Activated CD4-positive, alpha-beta T cell treated with anti-CD3 and anti-CD28 coated beads for 36 hours (primary cell): Measurements from ENCODE around the gene SMC2. TPM values are rescaled to one million over a fixed set of nuclear protein-coding genes. Genes with fewer than 3 reads are reported as not detected.

Experiments used
- ATAC-seq: fragments of 200-7000 bp; cut with Tn5 transposase; one replicate; pipeline ENCODE4 v1.10.0; 2021; ENCODE audit warnings: mild to moderate bottlenecking, moderate library complexity
- CTCF ChIA-PET: fragments of 350-600 bp; sonication (Branson Sonifier 250); formaldehyde crosslinking; loops from one replicate; lab custom pipeline; 2021; ENCODE audit warnings: antibody characterized with exemption; lab: Charles Lee
- POLR2A ChIA-PET: fragments of 350-600 bp; sonication (Branson Sonifier 250); formaldehyde crosslinking; loops from one replicate; lab custom pipeline; 2021; ENCODE audit warnings: antibody characterized with exemption, inconsistent platforms; lab: Charles Lee
- DNase-seq: peaks from one replicate; pipeline ENCODE4 v3.0.0-alpha.2; 2020
- H3K27ac Mint-ChIP-seq: one replicate; pipeline ENCODE4 v1.8.0; 2021; ENCODE audit warnings: mixed read lengths
- H3K27me3 Mint-ChIP-seq: one replicate; pipeline ENCODE4 v1.8.0; 2021; ENCODE audit warnings: mixed read lengths
- H3K36me3 Mint-ChIP-seq: one replicate; pipeline ENCODE4 v1.8.0; 2021; ENCODE audit warnings: low read depth, mixed read lengths
- H3K4me1 Mint-ChIP-seq: one replicate; pipeline ENCODE4 v1.8.0; 2021; ENCODE audit warnings: mixed read lengths
- H3K4me3 Mint-ChIP-seq: one replicate; pipeline ENCODE4 v1.8.0; 2021; ENCODE audit warnings: mild to moderate bottlenecking, moderate library complexity, mixed read lengths
- H3K9me3 Mint-ChIP-seq: one replicate; pipeline ENCODE4 v1.8.0; 2021; ENCODE audit warnings: low read depth, mixed read lengths
- intact Hi-C, 2 experiments: fragments of 100-400 bp; cut with DNase I in 1 of 2; cut with micrococcal nuclease in 1 of 2; formaldehyde crosslinking; loops; one replicate each; pipeline versions ENCODE4 v1.14.2 to v1.15.1; 2022 to 2024; cut with DNase I, micrococcal nuclease
- total RNA-seq, 2 experiments: library from RNA; stranded (reverse); gene quantifications; one replicate each; pipeline ENCODE4 v1.2.3, GENCODE V29; 2021

SMC2 gene
- total RNA-seq, 2 experiments from 2014 or later, result 78.4 to 84.5 TPM

GRCh38 chr9:104177676-104178075 is 83.6 kb downstream of the SMC2 start:
- ChIA-PET CTCF (no interaction called here), POLR2A (no interaction called here)
- H3K4me3 Mint-ChIP-seq, result no peak overlapping the region
- intact Hi-C loops, result loop anchor here in 1 of 2 experiments (2.0 to 10.0 kb wide), 2 partner anchors 207 to 565 kb away; no protein-coding TSS in a partner anchor
- H3K27ac Mint-ChIP-seq, result no peak overlapping the region
- no peaks in the 10 kb centered on the region for H3K4me1 Mint-ChIP-seq
- no peaks in the 10 kb centered on the region for H3K36me3 Mint-ChIP-seq
- H3K27me3 Mint-ChIP-seq, result peaks cover 2% of the 10 kb centered on the region
- ATAC-seq (no peak), DNase-seq (no peak)
- H3K9me3 Mint-ChIP-seq, result no peaks in the 10 kb centered on the region
